K562 (cell line): ENCODE results near the gene TECPR2. TPM values are rescaled to one million over a fixed set of nuclear protein-coding genes. Genes with fewer than 3 reads are reported as not detected.

Source experiments
- ATAC-seq: fragments of 200-7000 bp; cut with Tn5 transposase; 3 replicates; pipeline ENCODE4 v1.9.1; 2020; ENCODE audit warnings: moderate library complexity
- BruUV-seq: library from RNA; stranded (reverse); fragments of 400-500 nt; replicated peaks from 2 replicates; lab custom pipeline; 2021; lab: Mats Ljungman, UMichigan
- CTCF ChIA-PET: fragments of 300-600 bp; formaldehyde crosslinking; extraction: SDS; loops from one replicate; lab custom pipeline; 2021; ENCODE audit warnings: low intra/inter-chr PET ratio; lab: Yijun Ruan, JAX
- POLR2A ChIA-PET: fragments of 300-600, 350-650 bp; sonication (Branson Sonifier 250); formaldehyde crosslinking; extraction: SDS; loops from one replicate; lab custom pipeline; 2021; ENCODE audit warnings: antibody characterized with exemption, inconsistent platforms; lab: Yijun Ruan, JAX
- DNase-seq, 4 experiments: peaks; one replicate each; pipeline versions ENCODE4 v3.0.0 to v3.0.0-alpha.2; 2011 to 2018; ENCODE audit warnings: low spot score in 3 of 4, mixed read lengths in 3 of 4; ENCODE audit errors: extremely low read depth in 1 of 4
- FAIRE-seq: peaks from 2 replicates; lab custom pipeline; 2011; peaks lifted over from hg19 to GRCh38; lab: Jason Lieb, UNC
- H2AFZ ChIP-seq: 2 replicates; pipeline ENCODE4 v1.6.0; 2011; ENCODE audit warnings: low read depth, low read length, control low read depth, inconsistent platforms
- H3K27ac ChIP-seq: fragments of 200-600 bp; 3 replicates; pipeline ENCODE4 v1.8.0; 2011; ENCODE audit warnings: low read depth, mild to moderate bottlenecking, control low read depth, inconsistent platforms, low read length, moderate library complexity, mixed read lengths; ENCODE audit errors: extremely low read depth
- H3K27me3 ChIP-seq, 2 experiments: fragments of 300-600 bp in 1 of 2; 2 replicates in 1 of 2; 3 replicates in 1 of 2; pipeline versions ENCODE4 v1.6.0 to v1.8.0; 2011; ENCODE audit warnings: inconsistent platforms in 2 of 2, low read length in 2 of 2, mild to moderate bottlenecking in 1 of 2, mixed read lengths in 1 of 2, moderate library complexity in 1 of 2; ENCODE audit not compliant: control insufficient read depth in 2 of 2, insufficient read depth in 2 of 2
- H3K36me3 ChIP-seq: fragments of 300-600 bp; 3 replicates; pipeline ENCODE4 v1.8.0; 2011; ENCODE audit warnings: mild to moderate bottlenecking, low read length, inconsistent platforms; ENCODE audit not compliant: control insufficient read depth, insufficient read depth
- H3K4me1 ChIP-seq, 2 experiments: fragments of 200-600 bp in 1 of 2; replicated peaks in 1 of 2; 2 replicates in 1 of 2; 3 replicates in 1 of 2; pipeline versions ENCODE4 v1.5.1 to v1.8.0; 2011; ENCODE audit warnings: inconsistent platforms in 2 of 2, low read length in 2 of 2, mild to moderate bottlenecking in 1 of 2, mixed read lengths in 1 of 2, moderate library complexity in 1 of 2; ENCODE audit not compliant: control insufficient read depth in 2 of 2, insufficient read depth in 2 of 2
- H3K4me2 ChIP-seq: 2 replicates; pipeline ENCODE4 v1.6.1; 2011; ENCODE audit warnings: low read length, control low read depth, inconsistent platforms, mixed read lengths; ENCODE audit not compliant: insufficient read depth
- H3K4me3 ChIP-seq: fragments of 200-600 bp; sonication (generic), shearing (Covaris generic); 2 replicates; pipeline ENCODE4 v1.5.1; 2016; ENCODE audit warnings: control low read depth, inconsistent platforms
- H3K79me2 ChIP-seq: fragments of 200-600 bp; 3 replicates; pipeline ENCODE4 v1.8.0; 2011; ENCODE audit warnings: low read length, inconsistent platforms; ENCODE audit not compliant: control insufficient read depth, insufficient read depth
- H3K9ac ChIP-seq, 2 experiments: 2 replicates each; pipeline versions ENCODE4 v1.6.0 to v1.6.1; 2011; ENCODE audit warnings: low read depth in 2 of 2, low read length in 2 of 2, control low read depth in 1 of 2, inconsistent platforms in 1 of 2, mild to moderate bottlenecking in 1 of 2, mixed read lengths in 1 of 2; ENCODE audit not compliant: insufficient read depth in 1 of 2
- H3K9me1 ChIP-seq: one replicate; pipeline ENCODE4 v1.6.0; 2011; ENCODE audit warnings: inconsistent platforms, mild to moderate bottlenecking, low read length, moderate library complexity; ENCODE audit not compliant: control insufficient read depth, insufficient read depth
- H3K9me3 ChIP-seq: replicated peaks from 2 replicates; pipeline ENCODE4 v1.5.1; 2011; ENCODE audit warnings: low read depth, low read length, inconsistent platforms; ENCODE audit not compliant: control insufficient read depth, insufficient read depth
- H4K20me1 ChIP-seq: replicated peaks from 2 replicates; pipeline ENCODE4 v1.6.1; 2011; ENCODE audit warnings: low read length, inconsistent platforms, mixed read lengths; ENCODE audit not compliant: control insufficient read depth, insufficient read depth
- ARID3A ChIP-seq: IDR thresholded peaks from 2 replicates; pipeline ENCODE4 v1.6.1; 2012; ENCODE audit warnings: low read depth, low read length, improper control_type of control experiment, borderline replicate concordance
- BHLHE40 ChIP-seq: IDR thresholded peaks from 2 replicates; pipeline ENCODE4 v1.6.1; 2011; ENCODE audit warnings: low read length, improper control_type of control experiment
- CCNT2 ChIP-seq: IDR thresholded peaks from 2 replicates; pipeline ENCODE4 v1.6.1; 2011; ENCODE audit warnings: borderline replicate concordance, low read depth, mild to moderate bottlenecking, moderate library complexity, mixed read lengths, low read length; ENCODE audit not compliant: insufficient read length; ENCODE audit errors: extremely low read depth
- E2F6 ChIP-seq, 2 experiments: IDR thresholded peaks; 2 replicates each; pipeline ENCODE4 v1.6.1; 2011; ENCODE audit warnings: borderline replicate concordance in 1 of 2, control low read depth in 1 of 2, low read depth in 1 of 2, low read length in 1 of 2, mild to moderate bottlenecking in 1 of 2, mixed read lengths in 1 of 2, moderate library complexity in 1 of 2; ENCODE audit not compliant: insufficient read depth in 1 of 2, insufficient read length in 1 of 2, poor library complexity in 1 of 2, severe bottlenecking in 1 of 2; ENCODE audit errors: extremely low read depth in 1 of 2
- EGR1 ChIP-seq: fragments of 450-650 bp; conservative IDR thresholded peaks from 2 replicates; pipeline ENCODE4 v1.6.1; 2017; ENCODE audit warnings: mild to moderate bottlenecking
- POLR2G ChIP-seq: fragments of 200-400 bp; formaldehyde crosslinking; IDR thresholded peaks from 2 replicates; pipeline ENCODE4 v1.6.1; 2017; ENCODE audit warnings: low read depth, mild to moderate bottlenecking, antibody characterized with exemption, low read length, moderate library complexity
- RB1 ChIP-seq: fragments of 450-650 bp; IDR thresholded peaks from 2 replicates; pipeline ENCODE4 v1.6.1; 2017; ENCODE audit warnings: low read depth, mild to moderate bottlenecking
- SFPQ ChIP-seq: fragments of 200-400 bp; formaldehyde crosslinking; IDR thresholded peaks from 2 replicates; pipeline ENCODE4 v1.6.1; 2017; ENCODE audit warnings: mild to moderate bottlenecking, low read depth, low read length, moderate library complexity
- TCFL5 ChIP-seq: fragments of 250-450 bp; sonication (Bioruptor Pico); conservative IDR thresholded peaks from 2 replicates; pipeline ENCODE4 v1.6.1; 2021; ENCODE audit warnings: mild to moderate bottlenecking, moderate library complexity, matching md5 sums
- TGIF2 ChIP-seq: sonication (generic); formaldehyde crosslinking; IDR thresholded peaks from 2 replicates; pipeline ENCODE4 v1.8.1; 2022; ENCODE audit warnings: mild to moderate bottlenecking, missing genetic modification reagents, moderate library complexity
- ZBTB7A ChIP-seq: IDR thresholded peaks from 2 replicates; pipeline ENCODE4 v1.6.1; 2011; ENCODE audit warnings: low read depth, mild to moderate bottlenecking, low read length, moderate library complexity, borderline replicate concordance; ENCODE audit not compliant: control insufficient read depth
- ZNF143 ChIP-seq: sonication (generic); formaldehyde crosslinking; IDR thresholded peaks from 2 replicates; pipeline ENCODE4 v1.9.0; 2022; ENCODE audit warnings: mild to moderate bottlenecking, missing genetic modification reagents
- ZNF354B ChIP-seq: fragments of 250-450 bp; sonication (Bioruptor Pico); IDR thresholded peaks from 2 replicates; pipeline ENCODE4 v1.4.0; 2020
- ZNF431 ChIP-seq: sonication (generic); formaldehyde crosslinking; IDR thresholded peaks from 2 replicates; pipeline ENCODE4 v1.8.0; 2022; ENCODE audit warnings: mild to moderate bottlenecking, missing genetic modification reagents
- WGBS: fragments of 100-300 bp; shearing (Covaris generic); methylation state at CpG from one replicate; pipeline ENCODE4 v1.1.6; 2016; ENCODE audit warnings: low coverage, mixed read lengths; ENCODE audit not compliant: insufficient coverage; ENCODE audit errors: missing lambda C conversion rate; 5-methylcytosine and 5-hydroxymethylcytosine counted together
- in situ Hi-C: fragments of 300-500 bp; cut with MboI; formaldehyde crosslinking; loops from 4 replicates; pipeline ENCODE4 v1.15.0; 2018; ENCODE audit warnings: inconsistent platforms, mixed read lengths
- intact Hi-C: fragments of 100-400 bp; cut with micrococcal nuclease; formaldehyde crosslinking; loops from 2 replicates; pipeline ENCODE4 v1.14.2; 2022
- polyA plus RNA-seq, 8 experiments: library from polyadenylated mRNA; depleted of rRNA in 4 of 8; stranded (reverse) in 5 of 8; unstranded in 3 of 8; fragments of >200 nt; fragmentation: Nextera tagmentation in 2 of 8; fragmentation: Illumina TruSeq in 1 of 8; extraction: Ambion mirVana in 2 of 8; extraction: Trizol in 1 of 8; gene quantifications; 2 replicates each; pipeline versions ENCODE4 v1.2.1 to v1.2.3, GENCODE V29; 2011 to 2014; ENCODE audit warnings: inconsistent platforms in 1 of 8, missing spikeins in 1 of 8
- total RNA-seq, 7 experiments: library from RNA; depleted of rRNA in 6 of 7; stranded (reverse); fragments of >200 nt in 6 of 7; fragmentation: Illumina TruSeq in 2 of 7; extraction: Trizol in 2 of 7; gene quantifications; 2 replicates each; pipeline versions ENCODE4 v1.2.1 to v1.2.3, GENCODE V29; 2011 to 2021; ENCODE audit warnings: low replicate concordance in 1 of 7

TECPR2 gene
- total and polyA plus RNA-seq, 9 of the 15 experiments (the other 6 are each of a cell fraction or from before 2014, with no cell fraction given), result 0.04 to 3.0 (median 0.83) TPM

- no TSS peak for BruUV-seq
- H2AFZ ChIP-seq, result peak overlapping the region; percentile 76
- peak overlapping the region; percentile 87 for H3K4me2 ChIP-seq
- H3K27me3 ChIP-seq, result no peaks in the 10 kb centered on the region
- H3K27ac ChIP-seq, result no peak overlapping the region
- ATAC-seq (peak; percentile 63), DNase-seq (peak; percentile 27 to 58 (median 44)), FAIRE-seq (peak; percentile 11)
- in situ Hi-C loops (no loop called here), intact Hi-C loops (no loop called here)
- H3K79me2 ChIP-seq, result peaks cover 20% of the 10 kb centered on the region
- peak overlapping the region; percentile 66 for H3K4me3 ChIP-seq
- no peaks in the 10 kb centered on the region for H3K9me1 ChIP-seq
- 4% methylated on average over 12 of the region's 53 CpGs for WGBS
- H3K9me3 ChIP-seq, result no peaks in the 10 kb centered on the region
- CTCF ChIA-PET, result no interaction called here
- peaks cover 12% of the 10 kb centered on the region for H3K36me3 ChIP-seq
- POLR2A ChIA-PET, result interaction anchor here (0.6 to 2.3 kb wide), 5 partner anchors 12 to 112 kb away, joined by 3 to 9 read pairs (median 3); no protein-coding TSS in a partner anchor
- H3K9ac ChIP-seq, result peak overlapping the region; percentile 77 to 91
- H4K20me1 ChIP-seq, result no peaks in the 10 kb centered on the region
- H3K4me1 ChIP-seq, result peaks cover 8 to 14% of the 10 kb centered on the region in 2 experiments
- TF ChIP-seq E2F6 (IDR thresholded peaks at IDR 0.05; ENCODE audit: borderline replicate concordance in 1 of 2, extremely low read depth in 1 of 2, insufficient read depth in 1 of 2, insufficient read length in 1 of 2, low read depth in 1 of 2, low read length in 1 of 2, poor library complexity in 1 of 2, severe bottlenecking in 1 of 2), result peak in 1 of 2 experiments; percentile 33
- TF ChIP-seq TGIF2 (CRISPR knock-in tag), result 0 out of 2 replicates have a peak, but pooled peaks have one; percentile 51
- TF ChIP-seq ARID3A, result no peak
- TF ChIP-seq ZNF431, result no peak
- no peak for TF ChIP-seq SFPQ
- TF ChIP-seq CCNT2, result peak; percentile 53
- peak; percentile 65; the same call in 1 of the 2 replicates for TF ChIP-seq ZBTB7A
- 0 out of 2 replicates have a peak, but pooled peaks have one; percentile 1 for TF ChIP-seq RB1
- TF ChIP-seq EGR1, result 0 out of 2 replicates have a peak, but pooled peaks have one; percentile 10
- no peak for TF ChIP-seq BHLHE40
- no peak for TF ChIP-seq TCFL5 (CRISPR knock-in tag)
- no peak for TF ChIP-seq ZNF354B (CRISPR knock-in tag)
- TF ChIP-seq POLR2G, result peak; percentile 10
- peak; percentile 1; the same call in 1 of the 2 replicates for TF ChIP-seq ZNF143 (CRISPR knock-in tag)
Observed at GRCh38 chr14:102363182-102363943, 622 bp downstream of the TECPR2 start.
